H1 (cell line): Measurements from ENCODE around the gene GRID1. TPM values are rescaled to one million over a fixed set of nuclear protein-coding genes. Genes with fewer than 3 reads are reported as not detected.

ENCODE experiments used
- CTCF ChIA-PET: fragments of 300-600 bp; sonication (Branson Sonifier 250); formaldehyde crosslinking; loops from one replicate; lab custom pipeline; 2021; ENCODE audit not compliant: partially characterized antibody; lab: Charles Lee
- POLR2A ChIA-PET: fragments of 300-600 bp; sonication (Branson Sonifier 250); formaldehyde crosslinking; loops from one replicate; lab custom pipeline; 2021; ENCODE audit warnings: inconsistent platforms; ENCODE audit not compliant: partially characterized antibody; lab: Charles Lee
- DNase-seq, 2 experiments: peaks; one replicate each; pipeline versions ENCODE4 v3.0.0 to v3.0.0-alpha.2; 2010 to 2022; ENCODE audit warnings: low spot score in 2 of 2, low read depth in 1 of 2, mixed read lengths in 1 of 2
- FAIRE-seq: peaks from 2 replicates; lab custom pipeline; 2011; peaks lifted over from hg19 to GRCh38; lab: Jason Lieb, UNC
- H2AFZ ChIP-seq: 2 replicates; pipeline ENCODE4 v1.8.1; 2012; ENCODE audit warnings: low read length, inconsistent platforms
- H2AK5ac ChIP-seq: 2 replicates; pipeline ENCODE4 v1.6.1; 2013; ENCODE audit warnings: low read depth, low read length
- H2BK120ac ChIP-seq: replicated peaks from 2 replicates; pipeline ENCODE3; 2013; ENCODE audit warnings: low read depth, low read length, inconsistent platforms
- H2BK12ac ChIP-seq: 2 replicates; pipeline ENCODE4 v1.6.1; 2013; ENCODE audit warnings: low read depth, low read length
- H2BK15ac ChIP-seq: 2 replicates; pipeline ENCODE4 v1.6.1; 2013; ENCODE audit warnings: low read length
- H2BK20ac ChIP-seq: 2 replicates; pipeline ENCODE4 v1.6.1; 2013; ENCODE audit warnings: low read length
- H2BK5ac ChIP-seq: 2 replicates; pipeline ENCODE4 v1.6.1; 2013; ENCODE audit warnings: low read depth, low read length
- H3K14ac ChIP-seq: 2 replicates; pipeline ENCODE4 v1.6.1; 2013; ENCODE audit warnings: inconsistent platforms; ENCODE audit not compliant: insufficient read length
- H3K18ac ChIP-seq: 2 replicates; pipeline ENCODE4 v1.6.1; 2013; ENCODE audit warnings: low read length; ENCODE audit errors: extremely low read depth
- H3K23ac ChIP-seq: 2 replicates; pipeline ENCODE4 v1.6.1; 2013; ENCODE audit warnings: inconsistent platforms; ENCODE audit not compliant: insufficient read length
- H3K23me2 ChIP-seq: 2 replicates; pipeline ENCODE4 v1.6.1; 2013; ENCODE audit warnings: low read depth, low read length
- H3K27ac ChIP-seq: 2 replicates; pipeline ENCODE4 v1.6.1; 2011; ENCODE audit warnings: low read depth, low read length, inconsistent platforms
- H3K27me3 ChIP-seq, 4 experiments: replicated peaks in 1 of 4; 1 replicate in 1 of 4; 2 replicates in 3 of 4; pipeline versions ENCODE4 v1.6.1 to v1.8.1; 2011 to 2013; ENCODE audit warnings: low read length in 3 of 4, mild to moderate bottlenecking in 3 of 4, inconsistent platforms in 2 of 4, mixed read lengths in 2 of 4, moderate library complexity in 1 of 4; ENCODE audit not compliant: control insufficient read depth in 3 of 4, insufficient read depth in 3 of 4; ENCODE audit errors: extremely low read depth in 1 of 4
- H3K36me3 ChIP-seq, 4 experiments: 2 replicates each; pipeline versions ENCODE4 v1.6.1 to v1.8.1; 2011 to 2013; ENCODE audit warnings: mild to moderate bottlenecking in 4 of 4, low read length in 3 of 4, moderate library complexity in 2 of 4, control low read depth in 1 of 4, inconsistent platforms in 1 of 4; ENCODE audit not compliant: insufficient read depth in 4 of 4, control insufficient read depth in 2 of 4
- H3K4ac ChIP-seq: replicated peaks from 2 replicates; pipeline ENCODE3; 2013; ENCODE audit warnings: low read length, low read depth, mixed read lengths, inconsistent platforms; ENCODE audit not compliant: insufficient read length
- H3K4me1 ChIP-seq, 4 experiments: replicated peaks in 1 of 4; 1 replicate in 1 of 4; 2 replicates in 3 of 4; pipeline versions ENCODE4 v1.6.1 to v1.8.1; 2011 to 2013; ENCODE audit warnings: low read length in 3 of 4, inconsistent platforms in 2 of 4, mixed read lengths in 1 of 4; ENCODE audit not compliant: insufficient read depth in 4 of 4, control insufficient read depth in 3 of 4
- H3K4me2 ChIP-seq, 2 experiments: 2 replicates each; pipeline versions ENCODE4 v1.6.1 to v1.8.1; 2011 to 2013; ENCODE audit warnings: low read depth in 2 of 2, low read length in 2 of 2, control low read depth in 1 of 2, inconsistent platforms in 1 of 2, mild to moderate bottlenecking in 1 of 2; ENCODE audit not compliant: insufficient read depth in 1 of 2
- H3K4me3 ChIP-seq, 4 experiments: fragments of 200-600, 300-600 bp in 1 of 4; sonication (generic), shearing (Covaris generic), sonication (Bioruptor Twin) in 1 of 4; 2 replicates each; pipeline versions ENCODE4 v1.5.1 to v1.8.1; 2011 to 2016; ENCODE audit warnings: low read length in 4 of 4, low read depth in 3 of 4, control low read depth in 2 of 4, inconsistent platforms in 2 of 4, mild to moderate bottlenecking in 2 of 4, mixed read lengths in 1 of 4, moderate library complexity in 1 of 4; ENCODE audit not compliant: insufficient read depth in 2 of 4; ENCODE audit errors: extremely low read depth in 1 of 4
- H3K56ac ChIP-seq: replicated peaks from 2 replicates; pipeline ENCODE3; 2013; ENCODE audit warnings: low read depth, mild to moderate bottlenecking, mixed read lengths, low read length, inconsistent platforms; ENCODE audit not compliant: insufficient read length
- H3K79me1 ChIP-seq: 2 replicates; pipeline ENCODE4 v1.6.1; 2013; ENCODE audit warnings: low read depth, low read length, control low read depth
- H3K79me2 ChIP-seq, 2 experiments: 2 replicates each; pipeline versions ENCODE4 v1.6.1 to v1.8.1; 2012 to 2013; ENCODE audit warnings: low read length in 2 of 2, mild to moderate bottlenecking in 2 of 2, inconsistent platforms in 1 of 2; ENCODE audit not compliant: insufficient read depth in 2 of 2, control insufficient read depth in 1 of 2
- H3K9ac ChIP-seq, 4 experiments: replicated peaks in 1 of 4; 1 replicate in 1 of 4; 2 replicates in 3 of 4; pipeline versions ENCODE4 v1.6.1 to v1.8.1; 2011 to 2013; ENCODE audit warnings: low read depth in 3 of 4, low read length in 3 of 4, control low read depth in 2 of 4, mild to moderate bottlenecking in 2 of 4, moderate library complexity in 2 of 4, inconsistent platforms in 1 of 4; ENCODE audit errors: extremely low read depth in 1 of 4
- H3K9me3 ChIP-seq, 2 experiments: 2 replicates each; pipeline versions ENCODE4 v1.6.1 to v1.8.1; 2012 to 2013; ENCODE audit warnings: mild to moderate bottlenecking in 2 of 2, moderate library complexity in 2 of 2, control low read depth in 1 of 2, inconsistent platforms in 1 of 2, low read depth in 1 of 2, low read length in 1 of 2, mixed read lengths in 1 of 2; ENCODE audit not compliant: insufficient read depth in 2 of 2
- H4K20me1 ChIP-seq, 2 experiments: replicated peaks in 1 of 2; 2 replicates each; pipeline versions ENCODE3 to v1.8.1; 2011 to 2013; ENCODE audit warnings: inconsistent platforms in 2 of 2, low read length in 2 of 2, mild to moderate bottlenecking in 1 of 2; ENCODE audit not compliant: insufficient read depth in 2 of 2, control insufficient read depth in 1 of 2
- H4K5ac ChIP-seq: 2 replicates; pipeline ENCODE4 v1.6.1; 2013; ENCODE audit warnings: low read length, low read depth, mixed read lengths, inconsistent platforms; ENCODE audit not compliant: insufficient read length
- H4K8ac ChIP-seq: 2 replicates; pipeline ENCODE4 v1.8.0; 2013; ENCODE audit warnings: mild to moderate bottlenecking, moderate library complexity, low read length, inconsistent platforms; ENCODE audit not compliant: insufficient read depth; ENCODE audit errors: extremely low read depth
- H4K91ac ChIP-seq: replicated peaks from 2 replicates; pipeline ENCODE3; 2013; ENCODE audit warnings: low read length, mixed read lengths, inconsistent platforms; ENCODE audit not compliant: insufficient read length
- BACH1 ChIP-seq: IDR thresholded peaks from 2 replicates; pipeline ENCODE4 v1.6.1; 2012; ENCODE audit warnings: low read length, improper control_type of control experiment
- BCL11A ChIP-seq, 2 experiments: IDR thresholded peaks; one replicate each; pipeline ENCODE4 v1.6.1; 2011; ENCODE audit warnings: low read depth in 2 of 2, low read length in 2 of 2, mild to moderate bottlenecking in 2 of 2
- HDAC2 ChIP-seq, 2 experiments: fragments of 300-600 bp in 1 of 2; sonication (generic) in 1 of 2; IDR thresholded peaks; 2 replicates each; pipeline ENCODE4 v1.6.1; 2011 to 2012; ENCODE audit warnings: low read depth in 2 of 2, low read length in 2 of 2, mild to moderate bottlenecking in 2 of 2, moderate library complexity in 2 of 2, borderline replicate concordance in 1 of 2, inconsistent platforms in 1 of 2
- RBBP5 ChIP-seq: IDR thresholded peaks from 2 replicates; pipeline ENCODE4 v1.7.1; 2012; ENCODE audit warnings: low read depth, mild to moderate bottlenecking, inconsistent platforms, low read length, moderate library complexity, borderline replicate concordance
- SP2 ChIP-seq: IDR thresholded peaks from 2 replicates; pipeline ENCODE4 v1.6.1; 2012; ENCODE audit warnings: mild to moderate bottlenecking, low read length, inconsistent platforms
- SUZ12 ChIP-seq: fragments of 200-600 bp; sonication (generic); IDR thresholded peaks from 2 replicates; pipeline ENCODE4 v1.6.1; 2012; ENCODE audit warnings: mild to moderate bottlenecking, inconsistent platforms, low read length, moderate library complexity, mixed read lengths
- TCF12 ChIP-seq: IDR thresholded peaks from 2 replicates; pipeline ENCODE4 v1.6.1; 2011; ENCODE audit warnings: low read depth, mild to moderate bottlenecking, low read length
- TEAD4 ChIP-seq: IDR thresholded peaks from 2 replicates; pipeline ENCODE4 v1.6.1; 2012; ENCODE audit warnings: low read depth, low read length, inconsistent platforms, mixed read lengths
- WGBS, 2 experiments: shearing (Covaris generic) in 1 of 2; methylation state at CpG; one replicate each; pipeline versions ENCODE4 v1.1.6 to v1.1.7; 2013 to 2015; ENCODE audit warnings: low lambda C conversion rate in 2 of 2, mixed read lengths in 2 of 2, inconsistent platforms in 1 of 2, low coverage in 1 of 2, missing lambda C conversion rate in 1 of 2; ENCODE audit not compliant: insufficient replicate concordance in 2 of 2, insufficient coverage in 1 of 2, insufficient read length in 1 of 2; ENCODE audit errors: extremely low coverage in 1 of 2, missing lambda C conversion rate in 1 of 2; 5-methylcytosine and 5-hydroxymethylcytosine counted together
- polyA plus RNA-seq, 7 experiments: library from polyadenylated mRNA; depleted of rRNA in 3 of 7; stranded (reverse) in 5 of 7; unstranded in 2 of 7; fragments of >200 nt in 5 of 7; fragments of 200-250 nt in 2 of 7; gene quantifications; 1 replicate in 5 of 7; 2 replicates in 1 of 7; 4 replicates in 1 of 7; pipeline versions ENCODE4 v1.2.1 to v1.2.3, GENCODE V29; 2011 to 2013; ENCODE audit warnings: missing spikeins in 2 of 7, mixed read lengths in 2 of 7
- total RNA-seq: library from RNA; stranded (reverse); fragmentation: NEBNext Ultra II Directional; extraction: Animal tissue kit (Norgen Biotek cat#: 25700); gene quantifications from 2 replicates; pipeline ENCODE4 v1.2.1, GENCODE V29; 2021
- TF ChIP-seq, protein P1 (sequence below): IDR thresholded peaks from 2 replicates; pipeline ENCODE4 v1.6.1; 2012; ENCODE audit warnings: low read length, inconsistent platforms
- TF ChIP-seq, protein P2 (sequence below), 3 experiments: IDR thresholded peaks; 1 replicate in 2 of 3; 2 replicates in 1 of 3; pipeline versions ENCODE4 v1.5.1 to v1.6.1; 2011; ENCODE audit warnings: low read length in 3 of 3, mild to moderate bottlenecking in 3 of 3, inconsistent platforms in 2 of 3, low read depth in 1 of 3, moderate library complexity in 1 of 3; ENCODE audit not compliant: insufficient read depth in 1 of 3; ENCODE audit errors: control extremely low read depth in 1 of 3

Gene GRID1
- total and polyA plus RNA-seq, 2 of the 8 experiments (the other 6 are each of a cell fraction or from before 2014, with no cell fraction given), result 0.22 to 0.30 TPM

DNA sequence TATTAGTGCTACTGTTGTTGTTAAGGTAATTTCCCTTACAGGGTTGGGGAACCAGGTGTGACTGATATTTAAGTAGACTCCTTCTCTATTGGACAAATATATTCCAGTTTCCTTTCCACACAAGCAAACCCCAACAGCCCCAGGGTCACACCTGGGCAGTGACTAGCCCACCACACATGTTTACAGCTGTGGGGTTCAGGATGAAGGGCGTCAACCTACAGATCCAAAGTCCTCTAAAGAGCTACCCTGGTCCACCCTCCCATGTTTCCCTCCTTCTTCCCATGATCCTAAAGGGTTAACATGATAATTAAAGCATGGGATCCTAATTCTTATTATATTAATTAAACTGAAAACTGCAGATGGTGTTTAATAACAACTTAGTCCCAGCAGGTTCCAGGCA is 701.5 kb downstream of the GRID1 start:
- 83% methylated on average over 1 of the region's 1 CpG; no CpG with 5 or more reads in 1 of the 2 experiments for WGBS, 2 experiments
- Histone ChIP-seq H3K79me1 (no peaks in the 10 kb centered on the region), H3K4me2 (no peak overlapping the region), H4K8ac (no peak overlapping the region), H3K27me3 (no peaks in the 10 kb centered on the region; a peak in 1 of 7 replicates), H2BK15ac (no peak overlapping the region), H2BK5ac (no peak overlapping the region), H4K20me1 (no peaks in the 10 kb centered on the region), H3K9ac (no peak overlapping the region), H4K5ac (no peak overlapping the region), H3K18ac (no peak overlapping the region), H2BK120ac (no peak overlapping the region), H3K4me1 (peaks cover 6 to 12% (median 9%) of the 10 kb centered on the region in 4 experiments; a peak in 6 of 7 replicates), H2AFZ (no peak overlapping the region), H3K79me2 (no peaks in the 10 kb centered on the region), H3K14ac (no peak overlapping the region), H3K27ac (no peak overlapping the region), H3K4ac (no peak overlapping the region), H3K4me3 (no peak overlapping the region), H3K9me3 (peaks cover 0 to 2% of the 10 kb centered on the region in 2 experiments; a peak in 1 of 4 replicates), H2BK12ac (no peak overlapping the region), H3K23ac (no peak overlapping the region), H2BK20ac (no peak overlapping the region), H2AK5ac (no peak overlapping the region), H3K23me2 (no peaks in the 10 kb centered on the region), H3K36me3 (no peaks in the 10 kb centered on the region; a peak in 1 of 8 replicates), H4K91ac (no peak overlapping the region), H3K56ac (no peak overlapping the region)
- no peak for DNase-seq
- CTCF ChIA-PET, result interaction anchor here (1.2 kb wide), 2 partner anchors 10 to 12 kb away, joined by 3 to 4 read pairs; no protein-coding TSS in a partner anchor
- POLR2A ChIA-PET, result no interaction called here
- no peak for FAIRE-seq
- TF ChIP-seq HDAC2 (IDR thresholded peaks at IDR 0.05; ENCODE audit: borderline replicate concordance in 1 of 2, low read depth in 2 of 2, low read length in 2 of 2) (no peak), TEAD4 (no peak), TCF12 (no peak), BACH1 (no peak), RBBP5 (no peak), BCL11A (IDR thresholded peaks at IDR 0.05; ENCODE audit: low read depth in 2 of 2, low read length in 2 of 2) (no peak), SUZ12 (no peak), SP2 (no peak)
- TF ChIP-seq, protein P1, sequence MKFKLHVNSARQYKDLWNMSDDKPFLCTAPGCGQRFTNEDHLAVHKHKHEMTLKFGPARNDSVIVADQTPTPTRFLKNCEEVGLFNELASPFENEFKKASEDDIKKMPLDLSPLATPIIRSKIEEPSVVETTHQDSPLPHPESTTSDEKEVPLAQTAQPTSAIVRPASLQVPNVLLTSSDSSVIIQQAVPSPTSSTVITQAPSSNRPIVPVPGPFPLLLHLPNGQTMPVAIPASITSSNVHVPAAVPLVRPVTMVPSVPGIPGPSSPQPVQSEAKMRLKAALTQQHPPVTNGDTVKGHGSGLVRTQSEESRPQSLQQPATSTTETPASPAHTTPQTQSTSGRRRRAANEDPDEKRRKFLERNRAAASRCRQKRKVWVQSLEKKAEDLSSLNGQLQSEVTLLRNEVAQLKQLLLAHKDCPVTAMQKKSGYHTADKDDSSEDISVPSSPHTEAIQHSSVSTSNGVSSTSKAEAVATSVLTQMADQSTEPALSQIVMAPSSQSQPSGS, result no peak
- TF ChIP-seq, protein P2, sequence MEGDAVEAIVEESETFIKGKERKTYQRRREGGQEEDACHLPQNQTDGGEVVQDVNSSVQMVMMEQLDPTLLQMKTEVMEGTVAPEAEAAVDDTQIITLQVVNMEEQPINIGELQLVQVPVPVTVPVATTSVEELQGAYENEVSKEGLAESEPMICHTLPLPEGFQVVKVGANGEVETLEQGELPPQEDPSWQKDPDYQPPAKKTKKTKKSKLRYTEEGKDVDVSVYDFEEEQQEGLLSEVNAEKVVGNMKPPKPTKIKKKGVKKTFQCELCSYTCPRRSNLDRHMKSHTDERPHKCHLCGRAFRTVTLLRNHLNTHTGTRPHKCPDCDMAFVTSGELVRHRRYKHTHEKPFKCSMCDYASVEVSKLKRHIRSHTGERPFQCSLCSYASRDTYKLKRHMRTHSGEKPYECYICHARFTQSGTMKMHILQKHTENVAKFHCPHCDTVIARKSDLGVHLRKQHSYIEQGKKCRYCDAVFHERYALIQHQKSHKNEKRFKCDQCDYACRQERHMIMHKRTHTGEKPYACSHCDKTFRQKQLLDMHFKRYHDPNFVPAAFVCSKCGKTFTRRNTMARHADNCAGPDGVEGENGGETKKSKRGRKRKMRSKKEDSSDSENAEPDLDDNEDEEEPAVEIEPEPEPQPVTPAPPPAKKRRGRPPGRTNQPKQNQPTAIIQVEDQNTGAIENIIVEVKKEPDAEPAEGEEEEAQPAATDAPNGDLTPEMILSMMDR (IDR thresholded peaks at IDR 0.05; ENCODE audit: control extremely low read depth in 1 of 3, insufficient read depth in 1 of 3, low read depth in 1 of 3, low read length in 3 of 3), result no peak
